GM19372 (cell line): ENCODE data around the gene DCAF7.

ENCODE experiments used
- ATAC-seq: cut with Tn5 transposase; IDR thresholded peaks from one replicate; pipeline ENCODE4 v1.9.1; 2021; ENCODE audit warnings: mild to moderate bottlenecking, low read depth, moderate library complexity; ENCODE audit not compliant: unreplicated experiment

Gene DCAF7

DNA sequence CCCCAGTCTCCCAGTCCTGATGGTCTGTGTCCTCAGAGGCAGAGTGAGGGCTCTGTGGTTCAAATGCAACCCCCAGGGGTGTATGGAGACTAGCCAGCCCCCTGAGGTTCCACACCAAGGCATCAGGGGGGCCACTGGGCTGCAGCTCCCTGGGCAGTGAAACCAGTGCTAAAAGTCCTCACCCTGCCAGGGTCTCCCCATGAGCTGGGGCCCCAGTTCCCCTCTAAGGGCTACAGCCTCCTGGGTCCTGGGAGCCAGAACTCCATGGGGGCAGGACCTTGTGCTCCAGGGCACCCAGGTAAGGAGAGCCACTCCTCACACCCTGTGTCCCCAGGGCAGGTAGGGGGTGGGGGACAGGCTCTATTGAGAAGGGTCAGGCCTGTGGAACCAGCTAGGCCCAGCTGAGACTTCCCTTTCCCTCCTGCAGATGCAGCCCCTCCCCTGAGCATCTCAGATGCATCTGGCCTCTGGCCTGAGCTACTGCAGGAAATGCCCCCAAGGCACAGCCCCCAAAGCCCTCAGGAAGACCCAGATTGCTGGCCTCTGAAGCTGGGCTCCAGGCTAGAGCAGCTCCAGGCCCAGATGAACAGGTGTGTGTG is 6.4 kb upstream of the DCAF7 start:
- ATAC-seq, result no peak

DNA sequence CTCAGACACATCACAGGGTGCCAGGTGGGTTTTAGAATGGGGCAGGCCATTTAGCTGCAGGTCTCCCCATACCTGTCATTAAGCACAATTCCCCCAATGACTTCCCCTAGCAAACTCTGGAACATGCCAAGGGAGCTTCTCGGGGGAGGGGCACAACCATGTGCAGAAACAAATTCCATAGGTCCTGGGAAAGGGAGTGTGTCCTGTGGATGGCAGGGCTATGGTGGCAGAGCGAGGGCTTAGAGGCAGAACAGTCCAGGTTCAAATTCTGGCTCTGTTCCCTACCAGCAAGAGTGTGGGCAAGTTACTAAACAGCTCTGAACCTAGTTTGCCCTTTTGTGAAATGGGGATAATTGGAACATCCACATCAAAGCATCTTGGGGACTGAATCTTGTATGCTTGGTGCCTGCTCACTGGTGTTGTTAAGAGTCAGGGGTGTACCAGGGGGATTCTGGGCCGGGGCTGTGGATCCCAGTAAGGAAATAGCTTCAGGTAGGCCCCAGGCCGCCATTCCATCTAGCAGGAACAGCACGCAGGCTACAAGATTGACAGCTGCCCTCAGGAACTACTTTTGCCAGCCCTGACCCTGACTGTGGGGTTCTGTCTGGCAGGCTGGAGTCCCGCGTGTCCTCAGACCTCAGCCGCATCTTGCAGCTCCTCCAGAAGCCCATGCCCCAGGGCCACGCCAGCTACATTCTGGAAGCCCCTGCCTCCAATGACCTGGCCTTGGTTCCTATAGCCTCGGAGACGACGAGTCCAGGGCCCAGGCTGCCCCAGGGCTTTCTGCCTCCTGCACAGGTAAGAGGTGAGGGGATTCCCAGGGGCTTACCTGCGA is 5.6 kb upstream of the DCAF7 start:
- no peak for ATAC-seq

DNA sequence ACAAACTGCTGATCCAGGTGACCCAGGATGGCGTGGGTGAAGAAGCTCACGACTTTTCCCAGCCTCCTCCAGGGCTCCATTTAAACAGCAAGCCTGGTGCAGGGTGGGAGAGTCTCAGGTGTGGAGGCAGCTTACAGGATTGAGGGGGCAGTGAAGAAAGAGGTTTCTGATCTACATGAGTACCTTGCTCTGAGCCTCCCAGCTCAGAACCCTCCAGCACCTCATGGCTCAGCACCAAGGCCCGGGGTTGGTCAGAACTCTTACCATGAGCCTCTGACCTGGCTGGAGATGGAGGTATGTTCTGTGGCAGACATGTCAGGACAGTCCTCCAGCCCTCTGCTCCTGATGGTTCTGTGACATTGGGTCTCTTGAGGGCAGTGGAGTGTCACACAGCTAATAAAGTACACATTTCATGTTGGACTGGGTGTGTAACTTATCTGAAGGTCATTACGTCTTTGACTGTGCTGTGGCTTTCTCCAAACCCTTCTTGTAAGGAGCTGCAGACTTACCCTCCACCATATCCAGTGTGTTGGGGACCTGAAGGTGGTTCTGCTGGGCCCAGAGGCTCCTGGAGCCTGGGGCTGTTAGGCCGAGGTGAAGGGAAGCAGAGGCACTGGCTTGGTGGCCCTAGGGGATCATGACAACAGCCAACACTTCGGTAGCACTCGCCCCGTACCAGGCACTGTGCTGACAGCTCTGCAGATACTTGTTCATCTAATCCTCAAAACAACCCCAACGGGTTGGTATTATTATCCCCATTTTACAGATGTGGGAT is 3.8 kb upstream of the DCAF7 start:
- no peak for ATAC-seq

DNA sequence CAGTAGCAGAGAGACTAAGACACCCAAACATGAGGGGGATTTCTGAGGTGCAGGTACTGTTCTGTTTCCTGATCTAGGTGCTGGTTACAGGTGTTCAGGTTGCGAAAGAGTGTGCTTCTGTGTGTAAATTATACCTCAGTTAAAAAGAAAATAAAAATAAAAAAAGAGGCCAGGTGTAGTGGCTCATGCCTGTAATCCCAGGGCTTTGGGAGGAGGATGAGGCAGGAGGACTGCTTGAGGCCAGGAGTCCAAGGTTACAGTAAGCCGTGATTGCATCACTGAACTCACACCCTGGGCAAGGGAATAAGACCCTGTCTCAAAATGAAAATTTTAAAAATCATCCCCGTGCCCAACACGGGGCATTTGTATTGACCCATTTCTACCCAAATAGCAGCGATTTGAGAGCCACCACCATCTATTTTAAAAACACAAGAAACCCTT is 3.2 kb upstream of the DCAF7 start:
- ATAC-seq, result no peak

DNA sequence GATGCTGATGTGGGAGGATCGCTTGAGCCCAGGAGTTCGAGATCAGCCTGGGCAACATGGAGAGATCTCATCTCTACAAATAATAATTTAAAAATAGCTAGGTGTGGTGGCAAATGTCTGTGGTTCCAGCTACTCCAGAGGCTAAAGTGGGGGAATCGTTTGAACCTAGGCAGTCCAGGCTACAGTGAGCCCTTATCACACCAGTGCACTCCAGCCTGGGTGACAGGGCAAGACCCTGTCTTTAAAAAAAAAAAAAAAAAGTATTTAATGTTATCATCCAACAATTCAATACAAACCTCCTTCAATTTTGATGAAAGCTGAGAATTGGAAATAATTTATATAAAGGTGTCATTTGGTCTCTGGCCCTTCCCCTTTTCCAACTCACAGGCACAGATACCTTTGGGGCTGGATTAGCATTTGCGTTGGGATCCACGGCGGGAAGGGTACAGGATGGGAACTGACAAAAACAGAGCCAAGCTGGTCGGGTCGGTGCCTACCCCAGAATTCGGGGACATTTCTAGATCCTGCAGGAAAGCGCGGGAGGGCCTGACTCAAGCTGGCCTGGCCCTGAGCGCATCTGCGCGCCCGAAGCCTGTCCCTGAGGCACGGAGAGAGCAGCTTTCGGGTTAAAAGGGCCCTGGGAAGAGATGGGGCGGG is 860 bp upstream of the DCAF7 start:
- ATAC-seq, result peak; percentile 10

DNA sequence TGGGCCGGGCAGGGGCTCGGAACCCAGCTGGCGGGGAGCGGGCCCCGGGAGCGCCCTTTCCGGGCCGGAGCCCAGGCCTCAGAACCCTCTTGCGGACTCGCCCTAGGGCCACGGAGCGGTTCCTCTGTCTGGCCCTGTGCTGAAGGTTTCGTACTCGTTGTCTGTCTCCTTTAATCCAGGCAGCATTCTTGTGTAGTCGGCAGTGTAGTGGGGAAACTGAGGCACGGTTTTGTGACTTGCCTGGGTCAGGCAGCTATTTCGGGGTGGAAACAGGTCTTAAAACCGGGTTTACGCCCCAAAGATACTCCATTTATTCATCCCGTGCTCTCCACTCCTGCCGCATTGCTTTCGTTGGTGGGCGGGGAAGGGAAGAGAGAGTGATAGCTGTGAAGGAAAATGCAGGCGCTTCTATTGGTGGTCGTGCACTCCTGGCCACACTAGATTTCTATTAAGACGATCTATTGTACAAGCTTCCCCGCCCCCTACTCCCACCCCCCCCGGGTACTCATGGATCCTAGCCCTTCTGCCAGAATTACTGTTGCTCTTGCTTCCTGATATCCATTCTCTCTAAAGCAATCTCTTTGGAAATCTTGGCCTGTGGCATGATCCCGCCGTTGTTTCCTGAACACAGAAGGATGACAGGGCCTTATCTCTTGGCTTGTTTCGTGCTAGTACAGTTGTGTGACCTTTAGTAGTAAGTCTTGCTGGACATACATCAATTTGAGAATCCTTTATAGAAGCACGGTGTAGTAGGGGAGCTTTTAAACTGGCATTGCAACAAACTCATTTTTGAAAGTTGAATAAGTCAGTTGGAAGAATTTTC is 751 bp downstream of the DCAF7 start:
- no peak for ATAC-seq

DNA sequence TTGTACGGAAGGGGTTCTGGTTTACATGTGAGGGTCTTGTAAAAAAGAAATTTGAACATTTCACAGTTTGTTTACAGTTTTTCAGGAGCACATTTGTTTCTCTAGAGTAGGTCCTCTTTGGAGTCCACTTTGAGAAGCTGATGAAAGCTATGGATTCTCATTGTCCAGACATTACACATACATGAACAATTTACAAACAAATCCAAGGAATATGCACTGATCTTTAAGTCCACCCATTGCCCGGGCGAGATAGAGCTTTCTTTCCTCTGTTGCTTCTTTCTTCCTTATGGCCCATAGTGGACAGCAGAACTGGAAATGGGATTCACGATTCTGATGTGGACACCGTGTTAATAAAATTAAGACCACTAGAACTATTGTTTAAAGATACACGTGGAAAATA is 1.9 kb downstream of the DCAF7 start:
- ATAC-seq, result no peak

DNA sequence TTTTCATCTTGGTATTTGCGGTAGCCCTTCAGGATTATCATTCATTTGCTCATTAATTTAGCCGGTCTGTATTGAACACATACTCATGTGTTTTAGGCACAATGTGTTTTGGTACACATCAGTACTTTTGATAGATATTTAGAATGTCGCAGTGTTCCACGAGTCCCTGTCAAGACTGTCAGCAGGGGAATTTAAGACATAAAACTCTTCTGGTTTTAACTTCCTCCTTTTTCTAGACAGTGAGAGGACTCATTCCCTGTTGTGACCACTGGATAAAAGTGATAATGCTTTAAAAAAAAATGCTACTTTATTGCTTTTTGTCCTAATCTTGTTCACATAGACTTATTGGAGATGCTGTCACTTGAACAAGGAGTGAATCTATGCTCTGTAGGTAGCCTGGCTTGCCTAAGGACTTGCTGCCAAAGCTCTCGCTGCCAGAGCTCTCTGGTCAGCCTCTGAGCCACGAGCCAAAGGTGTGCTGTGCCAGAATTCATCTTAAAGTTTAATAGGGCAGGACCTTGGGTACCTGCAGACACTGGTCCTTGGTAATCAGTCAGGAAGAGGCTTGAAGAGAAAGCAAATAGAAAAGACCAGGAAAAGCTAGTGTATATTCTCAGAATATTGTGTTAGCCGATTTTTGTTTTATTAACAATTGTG is 5.4 kb downstream of the DCAF7 start:
- ATAC-seq, result no peak

DNA sequence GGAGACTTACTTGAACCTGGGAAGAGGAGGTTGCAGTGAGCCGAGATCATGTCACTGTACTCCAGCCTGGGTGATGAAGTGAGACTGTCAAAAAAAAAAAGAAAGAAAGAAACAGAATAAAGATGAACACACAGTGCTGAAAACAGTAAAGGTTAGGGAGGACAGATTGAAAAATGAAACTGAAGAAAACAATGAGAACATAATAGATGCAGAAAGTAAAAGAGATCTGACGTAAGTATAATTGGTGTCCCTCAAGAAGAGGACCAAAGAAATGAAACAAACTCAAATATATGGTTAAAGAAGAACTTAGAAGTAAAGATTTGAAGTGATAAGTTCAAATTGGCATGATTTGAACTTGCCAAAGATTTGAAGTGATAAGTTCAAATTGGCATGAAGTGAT is 7.1 kb downstream of the DCAF7 start:
- no peak for ATAC-seq

DNA sequence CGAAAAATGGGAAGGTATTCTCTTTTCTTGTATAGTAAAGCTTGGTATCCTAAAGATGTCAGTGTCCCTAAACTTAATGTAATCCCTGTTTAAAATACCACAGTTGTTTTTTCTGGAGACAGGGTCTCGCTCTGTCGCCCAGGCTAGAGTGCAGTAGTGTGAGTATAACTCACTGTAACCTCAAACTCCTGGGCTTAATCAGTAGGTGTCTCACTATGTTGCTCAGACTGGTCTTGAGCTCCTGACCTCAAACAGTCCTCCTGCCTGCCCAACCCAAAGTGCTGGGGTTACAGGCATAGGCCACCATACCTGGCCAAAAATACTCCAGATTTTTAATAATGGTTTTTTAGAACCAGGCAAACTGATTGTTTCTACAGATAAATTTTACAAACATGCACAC is 8.2 kb downstream of the DCAF7 start:
- ATAC-seq, result no peak

DNA sequence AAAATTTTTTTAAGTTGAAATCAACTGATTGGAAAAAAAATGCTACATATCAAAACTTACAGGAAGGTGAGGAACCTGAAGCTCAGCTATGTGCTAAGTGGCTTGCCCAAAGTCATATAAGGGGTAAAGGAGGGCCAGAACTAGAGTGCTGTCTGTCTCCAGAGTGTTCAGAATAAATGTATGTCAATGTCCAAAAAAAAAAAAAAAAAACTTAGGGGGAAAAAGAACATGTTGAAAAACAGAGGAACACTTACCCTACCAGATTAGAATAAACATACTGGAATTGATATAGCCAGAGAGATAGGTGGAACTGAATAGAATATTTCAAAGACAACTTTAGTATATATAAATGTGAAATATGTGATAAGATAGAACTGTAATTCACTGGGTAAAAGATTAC is 11.5 kb downstream of the DCAF7 start:
- no peak for ATAC-seq

DNA sequence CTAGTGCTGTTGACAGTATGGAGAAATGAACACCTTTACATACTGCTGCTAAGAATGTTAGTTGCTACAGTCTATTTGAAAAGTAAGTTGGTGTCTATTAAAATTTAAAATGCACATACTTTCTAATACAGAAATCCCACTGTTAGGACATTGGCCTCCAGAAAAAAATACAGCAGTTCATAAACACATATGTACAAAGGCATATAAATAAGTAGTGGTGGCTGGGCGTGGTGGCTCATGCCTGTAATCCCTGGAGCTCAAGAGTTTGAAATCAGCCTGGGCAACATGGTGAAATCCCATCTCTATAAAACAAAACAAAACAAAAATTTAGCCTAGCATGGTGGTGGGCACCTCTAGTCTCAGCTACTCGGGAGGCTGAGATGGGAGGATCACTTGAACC is 13.1 kb downstream of the DCAF7 start:
- ATAC-seq, result no peak

DNA sequence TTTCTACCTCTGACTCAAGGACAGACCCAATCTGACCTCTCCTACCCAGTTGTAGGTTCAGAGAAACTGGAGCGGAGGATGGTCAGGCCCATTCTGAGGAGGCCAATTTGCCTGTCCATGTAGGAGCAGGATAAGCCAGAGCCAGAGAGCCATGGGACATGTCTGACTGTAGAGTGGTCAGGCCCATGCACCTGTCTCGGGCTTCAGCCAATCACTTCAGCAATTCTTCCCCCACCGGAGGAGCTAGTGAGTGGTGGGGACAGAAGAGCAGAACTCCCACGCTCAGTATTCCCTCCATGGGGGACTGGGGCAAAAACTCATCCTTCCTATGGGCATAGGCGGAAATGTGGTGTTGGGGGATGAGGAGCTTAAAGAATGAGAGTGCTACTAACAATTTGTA is 14.3 kb downstream of the DCAF7 start:
- no peak for ATAC-seq

DNA sequence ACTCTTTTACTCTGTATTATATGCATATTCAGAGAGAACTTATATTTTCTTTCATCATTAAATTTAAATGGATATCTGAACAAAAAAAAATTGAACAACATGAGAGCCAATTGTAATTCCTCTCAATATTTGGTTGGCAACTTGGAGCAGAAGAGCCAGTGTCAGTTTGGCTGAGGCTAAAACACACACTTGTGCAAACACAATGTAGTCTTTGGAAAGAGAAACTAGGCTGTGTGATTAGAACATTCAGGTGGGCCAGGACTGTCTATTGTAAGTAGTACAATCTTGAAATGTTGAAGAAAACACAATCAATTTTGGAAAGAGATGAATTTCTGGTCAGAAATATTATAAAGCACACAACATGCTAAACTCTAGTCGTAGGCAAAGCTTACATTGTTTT is 17.0 kb downstream of the DCAF7 start:
- ATAC-seq, result no peak

DNA sequence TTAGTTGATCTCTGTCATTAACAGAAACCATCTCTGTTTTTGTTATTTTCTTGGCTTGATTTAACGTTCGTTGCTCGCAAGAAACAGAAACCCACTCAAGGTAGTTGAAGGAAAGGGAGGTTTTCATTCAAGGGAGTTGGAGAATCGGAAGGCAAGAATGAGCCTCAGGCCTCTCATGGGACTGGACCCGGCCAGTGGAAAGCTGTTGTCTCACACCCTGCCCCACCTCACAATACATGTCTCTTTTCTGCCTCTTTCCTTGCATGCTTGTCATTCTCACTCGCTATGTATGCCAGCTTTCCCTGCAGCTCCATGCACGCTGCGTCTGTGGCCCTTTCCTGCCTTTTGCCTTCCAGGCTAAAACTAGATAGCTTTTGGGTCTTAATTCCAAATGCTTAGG is 18.3 kb downstream of the DCAF7 start:
- no peak for ATAC-seq

DNA sequence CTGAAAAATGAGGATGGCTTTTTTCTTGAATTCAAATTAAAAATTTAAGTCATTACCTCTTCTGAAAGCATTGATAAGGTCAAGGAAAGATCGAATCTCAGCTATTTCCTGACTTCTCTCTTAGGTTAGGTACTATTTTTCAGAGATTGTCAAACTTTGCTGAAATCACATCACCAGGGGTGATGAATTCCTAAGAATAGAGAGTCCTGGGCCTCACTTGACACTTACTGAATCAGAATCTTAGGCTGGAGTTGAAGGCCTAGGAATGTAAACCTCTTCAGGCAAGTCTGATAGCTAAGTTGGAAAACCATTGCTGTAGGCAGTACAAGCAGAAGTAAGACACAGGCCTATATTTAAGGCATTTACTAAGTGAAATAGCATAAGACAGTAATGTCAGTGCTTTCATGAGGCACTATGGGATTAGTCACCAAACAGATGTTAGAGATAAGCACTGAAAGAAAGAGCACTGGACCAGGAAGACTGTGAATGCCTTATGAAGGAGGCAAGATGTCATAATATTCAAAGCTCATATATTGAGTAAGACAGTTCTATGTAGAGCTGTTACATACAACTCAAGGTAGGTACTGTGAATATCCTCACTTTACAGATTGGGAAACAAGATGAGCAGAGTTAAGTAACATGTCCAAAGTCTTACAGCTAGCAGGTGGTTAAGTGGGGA is 21.5 kb downstream of the DCAF7 start:
- no peak for ATAC-seq

DNA sequence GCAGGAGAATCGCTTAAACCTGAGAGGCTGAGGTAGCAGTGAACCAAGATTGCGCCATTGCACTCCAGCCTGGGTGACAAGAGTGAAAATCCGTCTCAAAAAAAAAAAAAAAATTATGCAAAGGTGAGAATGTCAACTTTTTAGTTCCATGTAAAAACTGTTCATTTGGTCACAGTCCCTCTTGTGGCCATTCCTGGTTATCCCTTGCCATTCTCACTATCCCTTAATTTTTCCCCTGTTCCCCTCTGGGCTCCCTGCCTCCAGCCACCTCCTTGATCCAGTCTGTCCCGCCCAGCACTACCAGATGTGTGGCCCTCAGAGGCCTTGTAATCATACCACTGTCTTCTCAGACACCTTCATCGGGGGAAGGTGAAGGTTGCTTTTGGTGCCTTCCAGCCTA is 23.4 kb downstream of the DCAF7 start:
- no peak for ATAC-seq

DNA sequence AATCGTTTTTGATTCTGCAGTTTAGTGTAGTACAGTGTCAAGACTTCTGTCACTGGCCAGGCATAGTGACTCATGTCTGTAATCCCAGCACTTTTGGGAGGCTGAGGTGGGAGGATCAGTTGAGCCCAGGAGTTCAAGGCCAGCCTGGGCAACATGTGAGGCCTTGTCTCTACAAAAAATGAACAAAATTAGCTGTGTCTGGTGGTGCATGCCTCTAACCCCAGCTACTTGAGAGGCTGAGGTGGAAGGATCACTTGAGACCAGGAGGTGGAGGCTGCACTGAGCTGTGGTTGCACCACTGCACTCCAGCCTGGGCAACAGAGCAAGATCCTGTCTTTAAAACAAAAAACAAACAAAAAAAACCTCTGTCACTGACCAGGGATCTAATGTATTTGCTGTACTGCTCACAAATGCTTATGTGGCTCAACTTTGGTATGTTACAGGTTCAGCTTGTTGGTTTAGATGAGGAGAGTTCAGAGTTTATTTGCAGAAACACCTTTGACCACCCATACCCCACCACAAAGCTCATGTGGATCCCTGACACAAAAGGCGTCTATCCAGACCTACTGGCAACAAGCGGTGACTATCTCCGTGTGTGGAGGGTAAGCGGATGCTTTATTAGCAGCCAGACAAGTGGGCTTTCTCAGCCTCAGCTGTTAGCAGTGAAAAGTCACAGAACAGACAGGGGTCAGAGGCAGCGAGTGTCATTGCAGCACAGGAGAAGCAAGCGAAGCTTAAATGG is 27.9 kb downstream of the DCAF7 start:
- ATAC-seq, result no peak

DNA sequence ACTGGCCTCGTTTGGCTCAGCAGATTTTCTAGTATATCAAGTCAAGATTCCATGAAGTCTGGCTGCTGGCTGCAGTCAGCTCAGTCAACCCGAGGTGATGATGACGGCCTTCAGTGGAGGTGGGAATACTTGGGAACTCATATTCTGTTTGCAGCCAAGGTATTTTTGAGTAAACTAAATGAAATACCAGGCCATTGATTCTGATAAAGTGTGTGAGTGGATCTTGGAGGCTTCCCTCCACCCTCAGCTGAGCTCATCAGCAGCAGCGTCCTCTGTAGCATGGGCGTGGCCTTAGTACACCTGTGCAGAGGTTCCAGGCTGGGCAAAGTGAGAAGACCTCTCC is 28.5 kb downstream of the DCAF7 start:
- no peak for ATAC-seq
